Activated naive CD8-positive, alpha-beta T cell (primary cell): ENCODE data around the gene MRI1.

Experiments
- H3K27ac Mint-ChIP-seq: one replicate; pipeline ENCODE4 v1.8.0; 2021; ENCODE audit warnings: mixed read lengths
- H3K27me3 Mint-ChIP-seq: one replicate; pipeline ENCODE4 v1.8.0; 2021; ENCODE audit warnings: mixed read lengths
- H3K36me3 Mint-ChIP-seq: one replicate; pipeline ENCODE4 v1.8.0; 2021; ENCODE audit warnings: mixed read lengths
- H3K4me1 Mint-ChIP-seq: one replicate; pipeline ENCODE4 v1.8.0; 2021; ENCODE audit warnings: low read depth, mixed read lengths
- H3K4me3 Mint-ChIP-seq: one replicate; pipeline ENCODE4 v1.8.0; 2021; ENCODE audit warnings: mild to moderate bottlenecking, mixed read lengths
- H3K9me3 Mint-ChIP-seq: one replicate; pipeline ENCODE4 v1.8.0; 2021; ENCODE audit warnings: low read depth, mixed read lengths

MRI1 gene

GRCh38 chr19:13764101-13764807 lies at the start of gene MRI1:
MRI1 (plus strand) TSS chr19:13764522; CDS start chr19:13764589, 67 bp downstream.
- H3K9me3 Mint-ChIP-seq: no peaks in the 10 kb centered on the region
- H3K27ac Mint-ChIP-seq: peak within 1 kb of the TSS; percentile 66
- H3K4me3 Mint-ChIP-seq: peak within 1 kb of the TSS; percentile 90
- no peaks in the 10 kb centered on the region for H3K27me3 Mint-ChIP-seq
- peaks cover 9% of the 10 kb centered on the region for H3K4me1 Mint-ChIP-seq
- H3K36me3 Mint-ChIP-seq: no peaks in the 10 kb centered on the region

DNA sequence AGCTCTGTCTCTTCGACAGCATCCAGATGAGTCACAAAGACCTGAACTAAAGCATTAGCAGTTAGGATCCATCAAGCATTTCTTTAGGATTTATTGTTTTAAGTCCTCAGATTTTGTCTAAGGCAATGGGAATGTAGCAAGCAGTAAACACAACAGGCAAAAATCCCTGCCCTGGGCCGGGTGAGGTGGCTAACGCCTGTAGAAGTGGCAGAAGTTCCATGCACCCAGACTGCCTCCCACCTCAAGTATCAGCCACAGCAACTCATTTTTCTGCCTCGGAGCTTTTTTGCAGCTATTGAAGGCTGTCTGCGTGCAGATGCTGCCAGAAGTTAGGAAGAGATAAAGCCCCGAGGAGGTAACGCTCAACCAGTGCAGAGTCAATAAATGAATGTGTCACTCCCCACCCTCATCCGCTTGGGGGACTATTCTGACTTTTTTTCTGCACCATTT lies 47.1 kb upstream of the MRI1 start:
- Mint-ChIP-seq H3K27me3 (peaks cover 5% of the 10 kb centered on the region), H3K9me3 (peaks cover 3% of the 10 kb centered on the region), H3K4me1 (peaks cover 1% of the 10 kb centered on the region), H3K27ac (no peak overlapping the region), H3K36me3 (peaks cover 3% of the 10 kb centered on the region), H3K4me3 (no peak overlapping the region)

DNA sequence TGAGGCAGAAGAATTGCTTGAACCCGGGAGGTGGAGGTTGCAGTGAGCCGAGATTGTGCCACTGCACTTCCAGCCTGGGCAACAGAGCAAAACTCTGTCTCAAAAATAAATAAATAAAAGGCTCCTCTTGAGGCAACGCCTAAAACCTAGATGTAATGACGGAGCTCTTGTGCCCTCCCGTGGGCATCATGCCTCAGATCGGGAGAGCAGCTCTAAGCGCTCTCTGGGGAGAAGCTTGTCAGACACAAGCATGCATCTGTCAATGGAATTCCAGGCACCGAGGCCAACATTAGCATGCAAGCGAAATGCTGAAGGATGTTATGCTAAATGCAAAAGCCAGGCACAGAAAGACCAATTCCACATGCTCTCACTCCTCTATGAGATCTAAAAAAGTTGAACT lies 45.6 kb upstream of the MRI1 start:
- Mint-ChIP-seq H3K9me3 (peaks cover 3% of the 10 kb centered on the region), H3K4me1 (peaks cover 1% of the 10 kb centered on the region), H3K36me3 (peaks cover 3% of the 10 kb centered on the region), H3K27ac (no peak overlapping the region), H3K4me3 (no peak overlapping the region), H3K27me3 (peaks cover 5% of the 10 kb centered on the region)

DNA sequence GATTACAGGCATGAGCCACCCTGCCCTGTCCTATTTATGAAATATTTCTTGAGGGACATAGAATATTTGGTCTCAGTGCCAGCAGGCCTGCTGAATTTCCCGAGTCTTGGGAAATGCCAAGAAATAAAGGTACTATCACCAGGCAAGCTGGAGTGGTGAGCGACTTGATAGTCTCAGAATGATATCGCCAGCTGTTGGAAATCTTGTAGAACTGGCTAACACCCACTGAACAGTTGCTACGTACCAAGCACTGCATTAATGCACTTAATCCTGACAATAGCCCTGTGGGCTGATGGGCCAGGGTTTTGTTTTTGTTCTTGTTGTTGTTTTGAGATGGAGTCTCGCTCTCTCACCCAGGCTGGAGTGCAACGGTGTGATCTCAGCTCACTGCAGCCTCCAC lies 42.2 kb upstream of the MRI1 start:
- peaks cover 2% of the 10 kb centered on the region for H3K27me3 Mint-ChIP-seq
- peaks cover 1% of the 10 kb centered on the region for H3K4me1 Mint-ChIP-seq

GRCh38 chr19:13723206-13723605 lies 41.1 kb upstream of the MRI1 start:
- Mint-ChIP-seq H3K4me3 (no peak overlapping the region), H3K36me3 (no peaks in the 10 kb centered on the region), H3K4me1 (no peaks in the 10 kb centered on the region), H3K9me3 (no peaks in the 10 kb centered on the region), H3K27ac (no peak overlapping the region), H3K27me3 (peaks cover 2% of the 10 kb centered on the region)

More for the DNA sequence above, 42.2 kb upstream of the MRI1 start:
- no peak overlapping the region for H3K27ac Mint-ChIP-seq
- H3K9me3 Mint-ChIP-seq: no peaks in the 10 kb centered on the region
- H3K4me3 Mint-ChIP-seq: no peak overlapping the region
- no peaks in the 10 kb centered on the region for H3K36me3 Mint-ChIP-seq

DNA sequence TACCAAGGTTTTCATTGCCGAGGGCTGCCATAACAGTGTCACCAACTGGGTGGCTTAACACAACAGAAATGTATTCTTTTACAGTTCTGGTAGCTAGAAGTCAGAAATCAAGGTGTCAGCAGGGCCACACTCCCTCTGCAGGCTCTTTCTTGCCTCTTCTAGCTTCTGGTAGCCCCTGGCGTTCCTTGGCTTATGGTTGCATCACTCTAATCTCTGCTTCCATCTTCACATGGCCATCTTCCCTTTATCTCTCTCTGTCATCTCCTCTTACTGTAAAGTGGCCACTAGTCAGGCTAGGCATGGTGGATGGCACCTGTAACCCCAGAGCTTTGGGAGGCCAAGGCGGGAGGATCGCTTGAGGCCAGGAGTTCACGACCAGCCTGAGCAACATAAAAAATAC lies 38.0 kb upstream of the MRI1 start:
- Mint-ChIP-seq H3K27me3 (peaks cover 2% of the 10 kb centered on the region), H3K36me3 (no peaks in the 10 kb centered on the region), H3K4me3 (no peak overlapping the region), H3K9me3 (no peaks in the 10 kb centered on the region), H3K27ac (no peak overlapping the region), H3K4me1 (peaks cover 18% of the 10 kb centered on the region)

- H3K27ac Mint-ChIP-seq: no peak overlapping the region
- peaks cover 22% of the 10 kb centered on the region for H3K4me1 Mint-ChIP-seq
- no peaks in the 10 kb centered on the region for H3K36me3 Mint-ChIP-seq
- no peaks in the 10 kb centered on the region for H3K9me3 Mint-ChIP-seq
- H3K4me3 Mint-ChIP-seq: no peak overlapping the region
- H3K27me3 Mint-ChIP-seq: peaks cover 2% of the 10 kb centered on the region
Measured at GRCh38 chr19:13727798-13728197, 36.5 kb upstream of the MRI1 start.

DNA sequence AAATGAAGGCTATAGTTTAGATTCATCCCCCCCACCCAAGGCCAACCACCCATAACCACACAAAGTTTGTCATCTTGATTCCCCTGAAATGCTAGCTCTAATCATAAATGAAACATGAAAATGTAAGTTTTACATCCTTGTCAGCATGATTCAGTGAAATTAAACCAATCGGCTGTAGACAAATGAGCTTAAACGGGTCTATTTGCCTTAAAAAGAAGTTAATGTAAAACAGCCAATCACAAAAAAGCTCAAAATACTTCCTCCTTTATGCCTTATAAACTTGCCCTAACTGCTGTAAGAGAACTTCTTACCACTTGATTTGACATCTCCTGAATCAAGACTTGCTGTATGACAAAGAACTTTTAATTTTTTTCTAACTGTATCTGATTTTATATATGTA lies 34.5 kb upstream of the MRI1 start:
- H3K27ac Mint-ChIP-seq: peak overlapping the region; percentile 10
- peak overlapping the region; percentile 4 for H3K4me3 Mint-ChIP-seq
- peaks cover 22% of the 10 kb centered on the region for H3K4me1 Mint-ChIP-seq
- H3K27me3 Mint-ChIP-seq: no peaks in the 10 kb centered on the region
- no peaks in the 10 kb centered on the region for H3K36me3 Mint-ChIP-seq
- no peaks in the 10 kb centered on the region for H3K9me3 Mint-ChIP-seq

DNA sequence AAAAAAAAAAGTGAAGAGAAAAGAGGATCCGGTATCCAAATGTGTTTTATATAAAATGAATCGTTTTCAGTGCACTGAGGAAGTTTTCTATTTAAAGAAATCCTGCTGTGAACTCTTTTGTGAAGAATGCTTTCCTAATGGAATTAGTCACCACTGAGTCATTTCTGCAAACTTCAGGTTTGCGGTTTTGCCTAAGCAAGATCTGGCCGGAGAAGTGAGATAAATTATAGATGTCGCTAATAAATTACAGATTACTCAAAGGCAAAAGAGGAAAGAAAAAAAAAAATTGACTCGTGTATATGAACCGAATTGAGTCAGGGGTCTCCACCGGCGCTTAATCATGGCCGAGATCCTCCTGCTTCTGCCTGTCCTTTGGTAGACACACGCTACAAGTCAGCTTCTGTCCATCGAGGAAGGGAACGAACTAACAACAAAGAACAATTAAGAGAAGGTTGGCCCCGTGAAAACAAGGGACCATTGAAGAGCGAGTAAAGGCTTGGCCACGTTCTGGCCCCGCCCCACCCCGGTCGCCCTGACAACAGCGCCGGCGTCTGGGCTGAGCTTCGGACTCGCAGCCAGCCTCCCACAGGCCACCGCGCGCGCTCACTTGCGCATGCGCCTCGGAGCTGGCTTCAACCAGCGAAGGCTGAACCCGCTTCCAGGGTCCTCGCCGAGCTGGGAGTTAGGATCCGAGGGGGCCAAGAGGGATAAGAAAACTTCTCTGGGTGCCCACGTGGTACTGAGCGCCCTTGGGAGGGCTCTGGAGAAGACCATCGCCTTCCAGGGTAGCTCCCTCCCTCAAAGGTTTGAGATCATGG lies 33.0 kb upstream of the MRI1 start:
- no peaks in the 10 kb centered on the region for H3K9me3 Mint-ChIP-seq
- peak overlapping the region; percentile 98 for H3K27ac Mint-ChIP-seq
- H3K27me3 Mint-ChIP-seq: no peaks in the 10 kb centered on the region
- H3K4me3 Mint-ChIP-seq: peak overlapping the region; percentile 97
- H3K36me3 Mint-ChIP-seq: no peaks in the 10 kb centered on the region
- peaks cover 22% of the 10 kb centered on the region for H3K4me1 Mint-ChIP-seq

DNA sequence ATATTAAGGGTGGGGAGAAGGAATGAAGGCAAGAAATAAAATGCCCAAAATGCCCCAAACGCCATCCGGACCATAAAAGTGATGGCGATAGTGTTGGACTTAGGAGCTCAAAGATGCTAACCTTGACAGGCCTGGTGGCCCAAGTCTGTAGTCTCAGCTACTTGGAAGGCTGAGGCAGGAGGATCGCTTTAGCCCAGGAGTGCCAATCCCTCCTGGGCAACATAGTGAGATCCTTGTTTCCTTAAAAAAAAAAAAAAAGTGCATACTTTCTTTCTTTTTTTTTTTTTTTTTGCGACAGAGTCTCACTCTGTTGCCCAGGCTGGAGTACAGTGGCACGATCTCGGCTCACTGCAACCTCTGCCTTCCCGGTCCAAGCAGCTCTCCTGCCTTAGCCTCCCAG lies 32.0 kb upstream of the MRI1 start:
- H3K27me3 Mint-ChIP-seq: no peaks in the 10 kb centered on the region
- no peaks in the 10 kb centered on the region for H3K36me3 Mint-ChIP-seq
- peak overlapping the region; percentile 22 for H3K27ac Mint-ChIP-seq
- H3K4me1 Mint-ChIP-seq: peaks cover 22% of the 10 kb centered on the region
- H3K4me3 Mint-ChIP-seq: peak overlapping the region; percentile 97
- no peaks in the 10 kb centered on the region for H3K9me3 Mint-ChIP-seq

- peaks cover 2% of the 10 kb centered on the region for H3K36me3 Mint-ChIP-seq
- no peaks in the 10 kb centered on the region for H3K27me3 Mint-ChIP-seq
- no peak overlapping the region for H3K27ac Mint-ChIP-seq
- H3K9me3 Mint-ChIP-seq: no peaks in the 10 kb centered on the region
- no peak overlapping the region for H3K4me3 Mint-ChIP-seq
- peaks cover 18% of the 10 kb centered on the region for H3K4me1 Mint-ChIP-seq
Measured at GRCh38 chr19:13734751-13735150, 29.6 kb upstream of the MRI1 start.

DNA sequence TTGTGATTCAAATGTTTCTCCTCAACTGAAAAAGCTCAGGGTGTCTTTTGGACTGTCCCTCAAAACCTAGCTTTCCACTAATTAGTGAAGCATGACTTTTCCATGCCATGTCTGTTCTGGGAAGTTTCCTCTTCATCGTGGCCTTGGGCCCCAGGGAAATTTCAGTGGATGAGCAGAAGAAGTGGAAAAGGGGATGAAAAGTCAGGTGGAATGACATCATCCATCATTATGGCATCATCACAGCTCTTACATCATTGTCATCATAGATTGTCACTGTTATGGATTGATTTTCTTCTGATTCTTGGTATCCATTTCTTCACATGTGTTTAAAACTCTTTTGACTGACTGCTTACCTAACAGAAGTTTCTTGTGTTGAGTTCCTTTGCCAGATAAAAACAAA lies 26.2 kb upstream of the MRI1 start:
- H3K9me3 Mint-ChIP-seq: no peaks in the 10 kb centered on the region
- H3K4me1 Mint-ChIP-seq: no peaks in the 10 kb centered on the region
- no peak overlapping the region for H3K27ac Mint-ChIP-seq

DNA sequence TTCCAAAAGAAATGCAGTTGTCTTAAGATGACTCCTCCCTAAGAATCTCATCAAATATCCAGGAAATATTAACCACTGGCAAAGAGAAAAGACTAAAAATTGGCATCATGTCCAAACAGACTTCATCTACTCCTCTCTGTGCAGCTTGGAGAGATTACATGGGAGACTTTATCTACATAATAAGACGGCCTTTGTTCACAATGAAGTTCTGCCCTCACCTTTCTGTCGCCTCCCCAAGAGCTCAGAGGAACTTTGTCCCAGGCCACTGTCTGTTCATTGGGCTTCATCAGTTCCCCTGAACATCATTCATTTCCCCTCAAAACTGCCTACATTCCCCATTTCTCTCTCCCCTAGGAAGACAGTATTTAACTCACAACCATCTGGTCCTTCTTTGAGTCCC lies 22.4 kb upstream of the MRI1 start:
- Mint-ChIP-seq H3K4me1 (no peaks in the 10 kb centered on the region), H3K27me3 (no peaks in the 10 kb centered on the region), H3K36me3 (peaks cover 2% of the 10 kb centered on the region), H3K4me3 (no peak overlapping the region), H3K27ac (no peak overlapping the region), H3K9me3 (no peaks in the 10 kb centered on the region)

More for the DNA sequence above, 26.2 kb upstream of the MRI1 start:
- Mint-ChIP-seq H3K4me3 (no peak overlapping the region), H3K36me3 (peaks cover 2% of the 10 kb centered on the region), H3K27me3 (no peaks in the 10 kb centered on the region)

- no peaks in the 10 kb centered on the region for H3K27me3 Mint-ChIP-seq
- H3K9me3 Mint-ChIP-seq: no peaks in the 10 kb centered on the region
- H3K4me3 Mint-ChIP-seq: no peak overlapping the region
- peaks cover 2% of the 10 kb centered on the region for H3K36me3 Mint-ChIP-seq
- H3K4me1 Mint-ChIP-seq: peaks cover 5% of the 10 kb centered on the region
- H3K27ac Mint-ChIP-seq: no peak overlapping the region
Measured at GRCh38 chr19:13742756-13743155, 21.6 kb upstream of the MRI1 start.

- no peaks in the 10 kb centered on the region for H3K9me3 Mint-ChIP-seq
- H3K27ac Mint-ChIP-seq: no peak overlapping the region
- peaks cover 15% of the 10 kb centered on the region for H3K4me1 Mint-ChIP-seq
- H3K27me3 Mint-ChIP-seq: no peaks in the 10 kb centered on the region
- no peaks in the 10 kb centered on the region for H3K36me3 Mint-ChIP-seq
- H3K4me3 Mint-ChIP-seq: no peak overlapping the region
Measured at GRCh38 chr19:13744174-13744573, 20.1 kb upstream of the MRI1 start.
